Right lobe of liver (tissue), 4 donors: Measurements from ENCODE around the gene EPHB3.

Experiments used
- POLR2A ChIP-seq: fragments of 450-650 bp; IDR thresholded peaks from one replicate; pipeline ENCODE4 v1.6.1; 2017; ENCODE audit warnings: antibody characterized with exemption, mild to moderate bottlenecking
- TF ChIP-seq, protein P1 (sequence below), 4 donors: fragments of 200-600 bp in 3 of 4; fragments of 450-650 bp in 1 of 4; IDR thresholded peaks; one replicate each; pipeline versions ENCODE4 v1.5.1 to v1.8.0; 2016 to 2022; ENCODE audit warnings: antibody characterized with exemption in 4 of 4, mild to moderate bottlenecking in 2 of 4
- donor health status: DM: no; HTN: no; CAD: no.
- donor health status: DM: no; HTN: no; CAD: no.
- donor health status: DM: no; HTN: yes; CAD: no.

DNA sequence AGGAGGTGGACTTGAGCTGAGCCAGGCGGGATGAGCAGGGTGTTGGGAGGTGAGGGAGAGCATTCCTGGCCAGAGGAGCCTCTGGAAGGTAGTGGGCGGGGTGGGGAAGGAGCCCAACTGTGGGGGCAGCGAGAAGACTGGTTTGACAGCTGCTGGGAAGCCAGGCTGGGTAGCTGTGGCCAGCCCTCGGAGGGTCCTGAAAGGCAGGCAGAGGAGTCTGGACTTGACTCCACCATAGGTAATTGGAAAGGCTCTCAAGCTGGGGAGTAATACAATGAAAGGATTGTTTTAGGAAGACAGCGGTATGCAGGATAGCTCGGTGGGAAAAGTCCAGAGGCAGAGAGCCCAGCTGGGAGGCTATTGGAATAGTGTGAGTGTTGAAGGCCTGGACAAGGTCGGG is 17.2 kb downstream of the EPHB3 start:
- TF ChIP-seq, protein P1, sequence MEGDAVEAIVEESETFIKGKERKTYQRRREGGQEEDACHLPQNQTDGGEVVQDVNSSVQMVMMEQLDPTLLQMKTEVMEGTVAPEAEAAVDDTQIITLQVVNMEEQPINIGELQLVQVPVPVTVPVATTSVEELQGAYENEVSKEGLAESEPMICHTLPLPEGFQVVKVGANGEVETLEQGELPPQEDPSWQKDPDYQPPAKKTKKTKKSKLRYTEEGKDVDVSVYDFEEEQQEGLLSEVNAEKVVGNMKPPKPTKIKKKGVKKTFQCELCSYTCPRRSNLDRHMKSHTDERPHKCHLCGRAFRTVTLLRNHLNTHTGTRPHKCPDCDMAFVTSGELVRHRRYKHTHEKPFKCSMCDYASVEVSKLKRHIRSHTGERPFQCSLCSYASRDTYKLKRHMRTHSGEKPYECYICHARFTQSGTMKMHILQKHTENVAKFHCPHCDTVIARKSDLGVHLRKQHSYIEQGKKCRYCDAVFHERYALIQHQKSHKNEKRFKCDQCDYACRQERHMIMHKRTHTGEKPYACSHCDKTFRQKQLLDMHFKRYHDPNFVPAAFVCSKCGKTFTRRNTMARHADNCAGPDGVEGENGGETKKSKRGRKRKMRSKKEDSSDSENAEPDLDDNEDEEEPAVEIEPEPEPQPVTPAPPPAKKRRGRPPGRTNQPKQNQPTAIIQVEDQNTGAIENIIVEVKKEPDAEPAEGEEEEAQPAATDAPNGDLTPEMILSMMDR (IDR thresholded peaks at IDR 0.05) = no peak
- no peak for TF ChIP-seq POLR2A
